Smooth muscle cell (in vitro differentiated cells): Measurements from ENCODE around the gene FGF12. TPM values are rescaled to one million over a fixed set of nuclear protein-coding genes. Genes with fewer than 3 reads are reported as not detected.

ENCODE experiments used
- DNase-seq: peaks from one replicate; lab custom pipeline; 2025; ENCODE audit not compliant: unreplicated experiment; lab: John Stamatoyannopoulos, UW
- H2AFZ ChIP-seq: fragments of 200-600 bp; sonication (generic); 2 replicates; pipeline ENCODE4 v1.6.0; 2016; ENCODE audit warnings: antibody characterized with exemption, low read depth, mild to moderate bottlenecking
- H3F3A ChIP-seq: fragments of 200-600 bp; sonication (generic); 2 replicates; pipeline ENCODE4 v1.6.0; 2017; ENCODE audit warnings: antibody characterized with exemption, low read depth
- H3K27ac ChIP-seq: fragments of 200-600 bp; sonication (generic); 2 replicates; pipeline ENCODE4 v1.5.1; 2016; ENCODE audit warnings: low read depth, mild to moderate bottlenecking
- H3K27me3 ChIP-seq: fragments of 200-600 bp; sonication (generic); 2 replicates; pipeline ENCODE4 v1.6.1; 2016; ENCODE audit warnings: low read depth, mild to moderate bottlenecking
- H3K36me3 ChIP-seq: fragments of 200-600 bp; sonication (generic); 2 replicates; pipeline ENCODE4 v1.5.1; 2016; ENCODE audit warnings: low read depth
- H3K4me1 ChIP-seq: fragments of 200-600 bp; sonication (generic); 2 replicates; pipeline ENCODE4 v1.5.1; 2016; ENCODE audit warnings: low read depth
- H3K4me2 ChIP-seq: fragments of 200-600 bp; sonication (generic); 2 replicates; pipeline ENCODE4 v1.6.0; 2016; ENCODE audit warnings: mild to moderate bottlenecking
- H3K4me3 ChIP-seq: fragments of 200-600 bp; sonication (generic); 2 replicates; pipeline ENCODE4 v1.5.1; 2016; ENCODE audit warnings: mild to moderate bottlenecking
- H3K79me2 ChIP-seq: fragments of 200-600 bp; sonication (generic); 2 replicates; pipeline ENCODE4 v1.6.0; 2016; ENCODE audit warnings: low read depth, mild to moderate bottlenecking
- H3K9ac ChIP-seq: fragments of 200-600 bp; sonication (generic); 2 replicates; pipeline ENCODE4 v1.6.0; 2016; ENCODE audit warnings: low read depth
- H3K9me3 ChIP-seq: fragments of 200-600 bp; sonication (generic); replicated peaks from 2 replicates; pipeline ENCODE4 v1.5.1; 2016; ENCODE audit warnings: low read depth
- H4K20me1 ChIP-seq: fragments of 200-600 bp; sonication (generic); 2 replicates; pipeline ENCODE4 v1.6.0; 2016; ENCODE audit warnings: low read depth
- CTCF ChIP-seq: fragments of 200-600 bp; sonication (generic); IDR thresholded peaks from 2 replicates; pipeline ENCODE4 v1.5.1; 2017; ENCODE audit warnings: borderline replicate concordance, mild to moderate bottlenecking, antibody characterized with exemption; ENCODE audit not compliant: insufficient read depth, poor library complexity, severe bottlenecking
- WGBS: methylation state at CpG from one replicate; pipeline ENCODE4 v1.1.7; 2016; ENCODE audit warnings: low lambda C conversion rate; 5-methylcytosine and 5-hydroxymethylcytosine counted together
- polyA plus RNA-seq: library from polyadenylated mRNA; unstranded; fragments of >200 nt; fragmentation: Nextera tagmentation; extraction: Ambion mirVana; gene quantifications from 2 replicates; pipeline ENCODE4 v1.2.1, GENCODE V29; 2016
- total RNA-seq: library from RNA; depleted of rRNA; stranded (reverse); fragments of >200 nt; gene quantifications from 2 replicates; pipeline ENCODE4 v1.2.3, GENCODE V29; 2014

The FGF12 gene
- total and polyA plus RNA-seq, 2 experiments from 2014 or later, result 0.47 to 1.0 TPM

GRCh38 chr3:192621909-192622308 lies 105.4 kb downstream of the FGF12 start:
- Histone ChIP-seq H3F3A (no peaks in the 10 kb centered on the region), H3K27me3 (no peaks in the 10 kb centered on the region), H3K9me3 (no peaks in the 10 kb centered on the region), H3K27ac (no peak overlapping the region), H3K4me1 (no peaks in the 10 kb centered on the region), H2AFZ (no peak overlapping the region), H3K4me3 (no peak overlapping the region), H3K79me2 (no peaks in the 10 kb centered on the region), H3K36me3 (no peaks in the 10 kb centered on the region), H3K9ac (no peak overlapping the region), H3K4me2 (no peak overlapping the region), H4K20me1 (no peaks in the 10 kb centered on the region)
- TF ChIP-seq CTCF, result no peak
- WGBS, result 94% methylated on average over 3 of the region's 3 CpGs
- DNase-seq, result no peak

GRCh38 chr3:192620275-192620674 lies 107.1 kb downstream of the FGF12 start:
- no peak for TF ChIP-seq CTCF
- no peaks in the 10 kb centered on the region for H3K79me2 ChIP-seq
- no peaks in the 10 kb centered on the region for H3K27me3 ChIP-seq
- 85% methylated on average over 3 of the region's 3 CpGs for WGBS
- H3K27ac ChIP-seq, result no peak overlapping the region
- no peak for DNase-seq
- H4K20me1 ChIP-seq, result no peaks in the 10 kb centered on the region
- no peak overlapping the region for H3K4me2 ChIP-seq
- H3K9me3 ChIP-seq, result no peaks in the 10 kb centered on the region
- no peaks in the 10 kb centered on the region for H3F3A ChIP-seq
- H3K36me3 ChIP-seq, result no peaks in the 10 kb centered on the region
- no peak overlapping the region for H2AFZ ChIP-seq
- H3K4me3 ChIP-seq, result no peak overlapping the region
- no peaks in the 10 kb centered on the region for H3K4me1 ChIP-seq
- no peak overlapping the region for H3K9ac ChIP-seq

GRCh38 chr3:192611411-192611810 lies 115.9 kb downstream of the FGF12 start:
- Histone ChIP-seq H2AFZ (no peak overlapping the region), H4K20me1 (no peaks in the 10 kb centered on the region), H3K4me3 (no peak overlapping the region), H3K27me3 (no peaks in the 10 kb centered on the region), H3K9me3 (no peaks in the 10 kb centered on the region), H3F3A (no peaks in the 10 kb centered on the region), H3K79me2 (no peaks in the 10 kb centered on the region), H3K4me1 (no peaks in the 10 kb centered on the region), H3K36me3 (no peaks in the 10 kb centered on the region), H3K4me2 (no peak overlapping the region), H3K9ac (no peak overlapping the region), H3K27ac (no peak overlapping the region)
- no peak for TF ChIP-seq CTCF
- 87% methylated on average over 4 of the region's 4 CpGs for WGBS
- DNase-seq, result no peak

GRCh38 chr3:192608726-192609600 lies 118.4 kb downstream of the FGF12 start:
- Histone ChIP-seq H4K20me1 (no peaks in the 10 kb centered on the region), H3K4me1 (no peaks in the 10 kb centered on the region), H3K4me3 (no peak overlapping the region), H3K9ac (no peak overlapping the region), H3K79me2 (no peaks in the 10 kb centered on the region), H3K9me3 (no peaks in the 10 kb centered on the region), H3F3A (no peaks in the 10 kb centered on the region), H3K36me3 (no peaks in the 10 kb centered on the region), H2AFZ (no peak overlapping the region), H3K4me2 (no peak overlapping the region), H3K27me3 (no peaks in the 10 kb centered on the region), H3K27ac (no peak overlapping the region)
- TF ChIP-seq CTCF, result no peak
- 88% methylated on average over 8 of the region's 8 CpGs for WGBS
- DNase-seq, result no peak
